AG10803 (cell line): ENCODE measurements around the gene TMEM145.

Experiments used
- DNase-seq: peaks from one replicate; pipeline ENCODE4 v3.0.0; 2010; ENCODE audit warnings: low read depth
- H3K4me3 ChIP-seq: 2 replicates; pipeline ENCODE4 v1.5.1; 2011; ENCODE audit warnings: mild to moderate bottlenecking, low read length, control low read depth
- TF ChIP-seq, protein P1 (sequence below): conservative IDR thresholded peaks from 2 replicates; pipeline ENCODE4 v1.5.1; 2011; ENCODE audit warnings: mild to moderate bottlenecking, low read length, control low read depth, inconsistent platforms

The TMEM145 gene

DNA sequence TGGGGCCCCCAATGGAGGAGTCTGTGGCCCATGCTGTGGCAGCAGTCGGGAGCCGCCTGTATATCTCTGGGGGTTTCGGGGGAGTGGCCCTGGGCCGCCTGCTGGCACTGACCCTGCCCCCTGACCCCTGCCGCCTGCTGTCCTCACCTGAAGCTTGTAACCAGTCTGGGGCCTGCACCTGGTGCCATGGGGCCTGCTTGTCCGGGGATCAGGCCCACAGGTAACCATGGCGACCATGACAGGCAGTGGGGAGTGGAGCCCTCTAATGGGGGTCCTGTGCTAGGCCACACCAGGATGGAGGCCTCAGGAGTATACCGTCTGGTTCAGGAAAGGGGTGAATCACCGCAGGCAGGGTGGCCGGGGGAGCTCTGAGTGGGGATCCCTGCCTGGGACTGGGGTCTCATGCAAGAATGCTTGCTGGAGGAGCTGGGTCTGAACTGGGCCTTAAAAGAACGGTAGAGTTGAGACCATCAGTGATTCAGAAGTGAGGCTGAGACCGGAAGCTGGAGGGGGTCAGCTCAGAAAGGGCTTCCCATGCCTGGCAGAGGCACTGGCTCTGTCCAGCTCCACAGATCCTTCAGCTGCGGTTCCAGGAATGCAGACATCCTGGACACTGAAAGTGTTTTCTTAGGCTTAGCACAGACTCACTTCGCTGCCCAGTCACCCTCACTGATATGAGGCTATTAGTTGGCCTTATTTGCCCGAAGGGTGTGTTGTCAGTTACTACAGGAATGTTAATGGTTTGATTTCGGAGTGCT lies 47.9 kb downstream of the TMEM145 start:
- TF ChIP-seq, protein P1, sequence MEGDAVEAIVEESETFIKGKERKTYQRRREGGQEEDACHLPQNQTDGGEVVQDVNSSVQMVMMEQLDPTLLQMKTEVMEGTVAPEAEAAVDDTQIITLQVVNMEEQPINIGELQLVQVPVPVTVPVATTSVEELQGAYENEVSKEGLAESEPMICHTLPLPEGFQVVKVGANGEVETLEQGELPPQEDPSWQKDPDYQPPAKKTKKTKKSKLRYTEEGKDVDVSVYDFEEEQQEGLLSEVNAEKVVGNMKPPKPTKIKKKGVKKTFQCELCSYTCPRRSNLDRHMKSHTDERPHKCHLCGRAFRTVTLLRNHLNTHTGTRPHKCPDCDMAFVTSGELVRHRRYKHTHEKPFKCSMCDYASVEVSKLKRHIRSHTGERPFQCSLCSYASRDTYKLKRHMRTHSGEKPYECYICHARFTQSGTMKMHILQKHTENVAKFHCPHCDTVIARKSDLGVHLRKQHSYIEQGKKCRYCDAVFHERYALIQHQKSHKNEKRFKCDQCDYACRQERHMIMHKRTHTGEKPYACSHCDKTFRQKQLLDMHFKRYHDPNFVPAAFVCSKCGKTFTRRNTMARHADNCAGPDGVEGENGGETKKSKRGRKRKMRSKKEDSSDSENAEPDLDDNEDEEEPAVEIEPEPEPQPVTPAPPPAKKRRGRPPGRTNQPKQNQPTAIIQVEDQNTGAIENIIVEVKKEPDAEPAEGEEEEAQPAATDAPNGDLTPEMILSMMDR: no peak
- no peak for DNase-seq
- no peak overlapping the region for H3K4me3 ChIP-seq

DNA sequence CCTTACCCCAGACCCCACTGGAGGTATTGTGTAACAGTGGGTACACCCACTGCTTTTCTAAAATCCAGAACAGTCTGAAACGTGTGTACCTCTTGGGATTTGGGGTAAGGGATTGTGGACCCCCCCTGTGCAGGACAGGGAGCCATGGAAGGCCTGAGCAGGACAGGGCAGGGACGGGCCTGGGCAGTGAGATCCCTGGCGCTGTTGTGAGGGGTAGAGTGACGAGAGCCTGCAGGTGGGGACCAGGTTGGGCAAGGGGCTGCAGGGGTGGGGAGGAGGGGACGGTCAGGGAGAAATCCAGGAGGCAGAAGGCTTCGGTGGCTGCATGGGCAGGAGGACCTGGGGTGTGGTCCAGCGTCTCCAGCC lies 48.4 kb downstream of the TMEM145 start:
- no peak overlapping the region for H3K4me3 ChIP-seq
- TF ChIP-seq, protein P1: no peak
- DNase-seq: no peak

DNA sequence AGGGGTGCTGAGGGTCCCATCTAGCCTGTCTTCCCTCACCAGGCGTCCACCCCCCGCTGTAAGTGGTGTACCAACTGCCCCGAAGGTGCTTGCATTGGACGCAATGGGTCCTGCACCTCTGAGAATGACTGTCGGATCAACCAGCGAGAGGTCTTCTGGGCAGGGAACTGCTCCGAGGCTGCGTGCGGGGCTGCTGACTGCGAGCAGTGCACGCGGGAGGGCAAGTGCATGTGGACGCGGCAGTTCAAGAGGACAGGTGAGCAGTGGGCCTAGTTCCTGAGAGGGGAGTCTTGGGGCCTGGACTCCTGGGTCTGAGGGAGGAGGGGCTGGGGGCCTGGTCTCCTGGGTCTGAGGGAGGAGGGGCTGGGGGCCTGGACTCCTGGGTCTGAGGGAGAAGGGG lies 49.2 kb downstream of the TMEM145 start:
- H3K4me3 ChIP-seq: no peak overlapping the region
- TF ChIP-seq, protein P1: no peak
- DNase-seq: no peak

DNA sequence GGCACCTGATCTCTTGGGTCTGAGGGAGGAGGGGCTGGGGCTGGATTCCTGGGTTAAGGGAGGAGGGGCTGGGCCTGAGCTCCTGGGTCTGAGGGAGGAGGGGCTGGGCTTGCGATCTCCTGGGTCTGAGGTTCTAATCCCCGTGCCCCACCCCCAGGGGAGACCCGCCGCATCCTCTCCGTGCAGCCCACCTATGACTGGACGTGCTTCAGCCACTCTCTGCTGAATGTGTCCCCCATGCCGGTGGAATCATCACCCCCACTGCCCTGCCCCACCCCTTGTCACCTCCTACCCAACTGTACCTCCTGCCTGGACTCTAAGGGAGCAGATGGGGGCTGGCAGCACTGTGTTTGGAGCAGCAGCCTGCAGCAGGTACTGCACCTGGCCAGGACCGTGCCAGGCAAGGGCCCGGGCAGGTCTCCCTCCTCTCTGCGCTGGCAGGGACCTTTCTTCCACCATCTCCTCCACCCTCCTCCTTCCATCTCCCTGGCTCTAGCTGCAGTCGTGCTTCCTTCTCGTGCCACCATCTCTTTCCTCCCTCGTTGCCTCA lies 49.9 kb downstream of the TMEM145 start:
- H3K4me3 ChIP-seq: no peak overlapping the region
- no peak for DNase-seq
- TF ChIP-seq, protein P1: no peak

DNA sequence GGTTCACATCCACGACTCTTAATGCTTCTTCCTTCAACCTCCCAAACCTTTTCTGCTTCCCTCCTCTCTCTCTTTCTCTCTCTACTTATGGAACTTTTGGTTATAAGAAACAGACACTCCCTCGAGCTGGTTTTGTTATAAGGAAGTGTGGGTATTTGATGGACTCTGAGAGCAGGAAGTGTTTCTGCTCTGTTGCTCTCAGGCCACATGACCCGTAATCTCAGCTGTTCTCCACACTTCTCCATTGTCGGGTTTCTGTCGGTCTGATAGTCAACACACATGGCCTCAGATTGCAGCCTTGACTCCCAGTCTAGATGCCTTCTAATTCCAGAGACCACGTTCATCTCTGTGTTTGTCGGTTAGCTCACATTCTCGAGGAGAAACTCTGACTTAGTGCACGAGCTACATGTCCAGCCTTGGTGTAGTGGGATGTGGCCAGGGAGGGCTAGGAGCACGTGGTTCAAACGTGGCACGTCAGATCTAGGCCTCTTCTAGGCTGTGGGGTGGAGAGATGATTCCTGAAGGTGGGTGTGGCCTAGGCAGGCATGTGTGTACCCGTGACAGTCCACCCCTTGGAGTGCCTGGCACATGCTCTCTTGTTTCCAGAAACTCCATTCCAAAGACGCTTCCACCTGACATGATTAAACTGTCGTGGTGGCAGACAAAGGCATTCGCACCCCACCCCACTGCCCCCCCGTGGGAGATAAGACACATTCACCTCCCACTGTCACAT lies 50.7 kb downstream of the TMEM145 start:
- TF ChIP-seq, protein P1: no peak
- no peak for DNase-seq
- no peak overlapping the region for H3K4me3 ChIP-seq

DNA sequence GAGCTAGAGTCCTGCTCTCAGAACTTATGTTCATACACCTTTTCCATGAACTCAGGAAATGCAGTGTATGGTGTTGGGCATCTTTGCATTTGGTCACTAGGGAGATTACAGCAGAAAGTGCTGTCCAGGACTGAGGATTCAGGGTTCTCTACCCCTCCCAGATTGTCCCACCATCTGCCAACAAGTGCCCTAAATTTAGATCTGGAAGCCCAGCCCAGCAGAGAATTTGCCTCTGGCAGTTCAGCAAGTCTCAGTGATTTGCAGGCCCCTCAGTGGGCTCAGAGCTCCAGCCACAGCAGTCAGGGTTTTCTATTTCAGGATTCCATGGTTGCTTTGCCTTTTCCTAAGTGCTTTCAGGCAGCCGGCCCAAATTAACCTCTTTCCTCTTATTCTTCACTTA lies 53.6 kb downstream of the TMEM145 start:
- H3K4me3 ChIP-seq: no peak overlapping the region
- DNase-seq: no peak
- TF ChIP-seq, protein P1: no peak
